Measurements from ENCODE around the gene ATP1A2. TPM values are rescaled to one million over a fixed set of nuclear protein-coding genes. Genes with fewer than 3 reads are reported as not detected.

Gene ATP1A2
- polyA plus RNA-seq (2012; ENCODE audit: insufficient read length, low read depth): 0.20 TPM

DNA sequence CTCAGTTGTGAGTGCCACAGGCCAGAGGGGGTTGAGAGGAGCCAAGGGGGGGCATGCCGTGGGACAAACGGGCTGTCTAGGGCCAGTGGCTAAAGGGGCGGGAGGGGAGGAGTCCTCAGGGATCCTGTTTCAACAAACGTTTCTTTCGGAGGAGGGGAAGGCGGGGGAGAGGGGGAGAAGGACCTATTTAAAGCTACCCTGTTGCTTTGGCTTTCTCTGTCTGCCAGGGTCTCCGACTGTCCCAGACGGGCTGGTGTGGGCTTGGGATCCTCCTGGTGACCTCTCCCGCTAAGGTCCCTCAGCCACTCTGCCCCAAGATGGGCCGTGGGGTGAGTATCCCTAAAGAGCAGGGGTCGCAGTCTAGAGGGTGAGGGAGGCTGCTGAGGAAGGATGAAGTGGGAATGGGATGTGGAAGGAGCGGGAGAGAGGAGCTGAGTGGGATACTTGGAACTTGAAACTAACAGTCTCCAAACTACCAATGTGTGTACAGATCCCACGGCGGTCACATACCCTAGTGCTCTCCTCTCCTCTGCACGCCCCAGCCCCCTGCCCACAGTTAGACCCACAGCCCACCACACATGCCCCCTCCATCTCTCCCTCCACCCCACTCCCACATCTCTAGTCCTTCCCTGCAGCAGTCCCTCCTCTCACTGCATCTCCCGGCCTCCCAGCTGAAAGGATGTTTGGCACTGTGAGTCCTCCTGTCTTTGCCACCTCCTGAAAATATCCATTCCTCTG, at the start of gene ATP1A2:
Gene ATP1A2 (plus strand): TSS at position 215 of the 738 bp plus-strand sequence. CDS start 103 bp downstream, at position 318.
- TF ChIP-seq REST (IDR thresholded peaks at IDR 0.05; ENCODE audit: insufficient read depth in 1 of 2, low read depth in 2 of 2, low read length in 2 of 2): no peak

- no peak for TF ChIP-seq POLR2AphosphoS5 (IDR thresholded peaks at IDR 0.05; ENCODE audit: low read depth, low read length)
- TF ChIP-seq FOXP2 (optimal IDR thresholded peaks at IDR 0.05; ENCODE audit: borderline replicate concordance, extremely low read depth, extremely low read length, insufficient read depth): no peak
- TF ChIP-seq TAF1 (IDR thresholded peaks at IDR 0.05; ENCODE audit: borderline replicate concordance, insufficient read depth, low read length): no peak
- TF ChIP-seq REST (IDR thresholded peaks at IDR 0.05; ENCODE audit: insufficient read depth in 1 of 2, low read depth in 2 of 2, low read length in 2 of 2): no peak
- TF ChIP-seq SIN3A (IDR thresholded peaks at IDR 0.05; ENCODE audit: borderline replicate concordance, insufficient read depth, low read length): no peak
Measured at GRCh38 chr1:160066829-160067745, 48.5 kb upstream of the ATP1A2 start.

GRCh38 chr1:160068225-160068624, 47.3 kb upstream of the ATP1A2 start:
- TF ChIP-seq POLR2AphosphoS5 (IDR thresholded peaks at IDR 0.05; ENCODE audit: low read depth, low read length): no peak
- TF ChIP-seq FOXP2 (optimal IDR thresholded peaks at IDR 0.05; ENCODE audit: borderline replicate concordance, extremely low read depth, extremely low read length, insufficient read depth): no peak
- TF ChIP-seq TAF1 (IDR thresholded peaks at IDR 0.05; ENCODE audit: borderline replicate concordance, insufficient read depth, low read length): no peak
- no peak for TF ChIP-seq REST (IDR thresholded peaks at IDR 0.05; ENCODE audit: insufficient read depth in 1 of 2, low read depth in 2 of 2, low read length in 2 of 2)
- no peak for TF ChIP-seq SIN3A (IDR thresholded peaks at IDR 0.05; ENCODE audit: borderline replicate concordance, insufficient read depth, low read length)

DNA sequence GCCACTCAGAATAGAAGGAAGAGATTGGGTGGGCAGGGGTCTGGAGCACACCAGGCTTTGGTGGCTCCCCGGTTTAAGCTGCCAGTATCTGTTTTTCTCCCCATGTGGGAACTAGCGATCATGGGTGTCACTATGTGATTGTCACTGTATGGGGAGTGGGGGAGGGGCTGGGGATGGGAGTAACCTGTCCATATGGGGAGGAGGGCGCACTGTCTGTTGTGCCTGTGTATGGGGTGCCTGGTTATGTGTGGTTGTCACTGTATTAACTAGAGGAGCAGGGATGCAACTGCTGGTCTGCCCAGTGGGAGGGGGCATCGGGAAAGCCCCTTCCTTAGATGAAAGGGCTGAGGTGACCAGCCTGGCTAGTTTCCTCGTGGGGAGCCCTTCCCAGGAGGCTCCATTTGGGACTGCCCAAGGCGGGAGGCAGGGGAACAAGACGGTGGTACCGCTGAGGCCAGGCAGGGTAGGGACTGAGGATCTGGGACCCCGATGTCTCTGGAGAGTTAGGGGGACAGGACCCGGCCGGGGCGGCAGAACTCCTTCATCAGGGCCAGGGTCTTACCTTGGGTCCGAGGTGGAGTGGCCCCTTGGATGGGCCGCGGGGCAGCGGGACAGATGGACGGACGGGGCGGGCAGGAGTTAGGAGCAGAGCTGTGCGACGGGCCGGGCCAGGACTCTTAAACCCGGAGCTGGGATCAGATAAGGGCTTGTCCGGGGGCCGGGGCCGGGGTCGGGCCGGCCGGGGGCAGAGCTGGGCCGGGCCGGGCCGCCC, 45.9 kb upstream of the ATP1A2 start, which contains the start of gene KCNJ10:
Gene KCNJ10 (minus strand): TSS at position 701 of the 772 bp plus-strand sequence. CDS start 27,628 bp downstream, outside the sequence.
- TF ChIP-seq POLR2AphosphoS5 (IDR thresholded peaks at IDR 0.05; ENCODE audit: low read depth, low read length) (no peak), SIN3A (IDR thresholded peaks at IDR 0.05; ENCODE audit: borderline replicate concordance, insufficient read depth, low read length) (no peak), REST (IDR thresholded peaks at IDR 0.05; ENCODE audit: insufficient read depth in 1 of 2, low read depth in 2 of 2, low read length in 2 of 2) (no peak), FOXP2 (optimal IDR thresholded peaks at IDR 0.05; ENCODE audit: borderline replicate concordance, extremely low read depth, extremely low read length, insufficient read depth) (no peak), TAF1 (IDR thresholded peaks at IDR 0.05; ENCODE audit: borderline replicate concordance, insufficient read depth, low read length) (no peak)
